HG03066 (cell line): Measurements from ENCODE around the gene GABRA4.
A peak's percentile ranks its signal among the peaks of the same experiment; 100 is the strongest.

ENCODE experiments used
- ATAC-seq: cut with Tn5 transposase; IDR thresholded peaks from one replicate; pipeline ENCODE4 v1.9.1; 2021; ENCODE audit warnings: low read depth; ENCODE audit not compliant: unreplicated experiment

GABRA4 gene

GRCh38 chr4:46993075-46994006 is at the start of gene GABRA4:
Gene GABRA4 (minus strand): TSS chr4:46993581. CDS start chr4:46993424, 157 bp downstream.
- ATAC-seq = no peak

GRCh38 chr4:47040828-47041227 is 47.4 kb upstream of the GABRA4 start:
- ATAC-seq = no peak

GRCh38 chr4:47038263-47038662 is 44.9 kb upstream of the GABRA4 start:
- no peak for ATAC-seq

GRCh38 chr4:47032405-47033106 is 39.2 kb upstream of the GABRA4 start:
- ATAC-seq = peak; percentile 96

GRCh38 chr4:47031751-47032404 is 38.5 kb upstream of the GABRA4 start:
- no peak for ATAC-seq

- ATAC-seq = no peak
Measured at GRCh38 chr4:47031011-47031678, 37.8 kb upstream of the GABRA4 start, which contains the start of gene GABRB1. Gene GABRB1 (plus strand): TSS chr4:47031567.

GRCh38 chr4:47017494-47017893 is 24.1 kb upstream of the GABRA4 start:
- ATAC-seq = no peak

GRCh38 chr4:47017081-47017480 is 23.7 kb upstream of the GABRA4 start:
- no peak for ATAC-seq

- ATAC-seq = no peak
Measured at GRCh38 chr4:47013373-47013772, 20.0 kb upstream of the GABRA4 start.

- no peak for ATAC-seq
Measured at GRCh38 chr4:47012676-47013075, 19.3 kb upstream of the GABRA4 start.

- peak; percentile 93 for ATAC-seq
Measured at GRCh38 chr4:47010912-47011446, 17.6 kb upstream of the GABRA4 start.

GRCh38 chr4:47010347-47010911 is 17.0 kb upstream of the GABRA4 start:
- ATAC-seq = no peak

- no peak for ATAC-seq
Measured at GRCh38 chr4:47002580-47002979, 9.2 kb upstream of the GABRA4 start.

GRCh38 chr4:47000406-47000805 is 7.0 kb upstream of the GABRA4 start:
- ATAC-seq = no peak

- ATAC-seq = no peak
Measured at GRCh38 chr4:46999566-46999965, 6.2 kb upstream of the GABRA4 start.

GRCh38 chr4:46994007-46994405 is 625 bp upstream of the GABRA4 start:
- ATAC-seq = no peak

- no peak for ATAC-seq
Measured at GRCh38 chr4:46992338-46992737, 1.0 kb downstream of the GABRA4 start.

- ATAC-seq = no peak
Measured at GRCh38 chr4:46986922-46987638, 6.3 kb downstream of the GABRA4 start.

GRCh38 chr4:46984781-46985180 is 8.6 kb downstream of the GABRA4 start:
- ATAC-seq = no peak
